WI38 (cell line): ENCODE results near the gene DVL1.

Source experiments
- H3K4me3 ChIP-seq: 2 replicates; pipeline ENCODE4 v1.5.1; 2011; ENCODE audit warnings: low read depth, mild to moderate bottlenecking, control low read depth, low read length
- CTCF ChIP-seq: IDR thresholded peaks from 2 replicates; pipeline ENCODE4 v1.5.1; 2012; ENCODE audit warnings: low read depth, mild to moderate bottlenecking, control low read depth, low read length

The DVL1 gene

DNA sequence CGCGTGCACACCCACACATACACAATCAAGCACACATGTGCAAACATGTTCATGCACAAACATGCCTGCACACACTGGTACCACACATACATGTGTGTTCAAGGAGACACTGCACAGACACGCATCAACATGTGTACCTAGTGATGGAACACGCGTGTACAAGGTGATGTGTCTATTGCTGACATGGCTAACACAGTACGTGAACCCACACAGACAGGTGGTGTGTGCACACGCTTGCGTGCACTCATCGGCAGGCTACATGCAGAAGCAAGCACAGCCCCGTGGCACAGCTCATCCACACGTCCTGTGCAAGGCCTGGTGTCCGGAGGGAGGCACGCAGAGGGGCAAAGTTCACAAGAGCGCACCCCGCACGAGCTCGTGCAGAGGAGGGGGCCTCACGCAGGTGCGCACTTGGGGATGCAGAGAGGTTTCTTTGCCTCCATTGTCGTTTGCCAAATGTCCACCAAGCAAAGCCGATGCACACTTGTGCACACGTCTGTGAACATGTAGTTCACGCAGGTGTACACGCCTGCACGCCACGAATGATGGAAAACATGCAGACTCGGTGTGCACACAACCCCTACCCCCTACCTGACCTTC lies 42.5 kb downstream of the DVL1 start:
- no peak for TF ChIP-seq CTCF

DNA sequence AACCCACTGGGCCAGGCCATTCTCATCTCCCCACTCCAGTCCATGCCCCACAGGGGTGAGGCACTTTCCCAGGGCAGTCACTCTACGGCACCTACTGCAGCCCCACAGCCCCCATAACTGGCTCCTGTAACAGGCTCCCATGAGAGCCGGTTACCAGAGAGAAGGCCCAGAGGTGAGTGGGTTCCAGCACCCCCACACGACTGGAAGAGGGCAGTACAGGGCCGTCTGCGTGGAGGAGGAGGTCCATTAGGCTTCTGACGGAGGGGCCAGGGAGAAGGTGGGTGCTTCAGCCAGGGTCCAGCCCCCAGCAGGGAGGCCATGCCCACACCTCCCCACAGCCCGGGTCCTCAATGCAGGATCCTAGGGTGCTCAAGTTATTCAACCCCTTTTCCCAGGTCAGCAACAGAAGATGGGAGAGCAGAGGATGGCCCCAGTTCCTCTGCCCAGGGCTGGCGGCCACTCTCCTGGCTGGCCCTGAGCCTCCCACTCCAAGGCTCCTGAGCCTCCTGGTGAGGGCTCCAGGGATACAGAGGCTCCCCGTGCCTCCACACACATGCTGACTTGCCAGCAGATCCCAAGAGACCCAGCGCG lies 43.1 kb downstream of the DVL1 start:
- H3K4me3 ChIP-seq: peak overlapping the region; percentile 87
- TF ChIP-seq CTCF: no peak

More for the DNA sequence above, 42.5 kb downstream of the DVL1 start:
- peak overlapping the region; percentile 87 for H3K4me3 ChIP-seq

DNA sequence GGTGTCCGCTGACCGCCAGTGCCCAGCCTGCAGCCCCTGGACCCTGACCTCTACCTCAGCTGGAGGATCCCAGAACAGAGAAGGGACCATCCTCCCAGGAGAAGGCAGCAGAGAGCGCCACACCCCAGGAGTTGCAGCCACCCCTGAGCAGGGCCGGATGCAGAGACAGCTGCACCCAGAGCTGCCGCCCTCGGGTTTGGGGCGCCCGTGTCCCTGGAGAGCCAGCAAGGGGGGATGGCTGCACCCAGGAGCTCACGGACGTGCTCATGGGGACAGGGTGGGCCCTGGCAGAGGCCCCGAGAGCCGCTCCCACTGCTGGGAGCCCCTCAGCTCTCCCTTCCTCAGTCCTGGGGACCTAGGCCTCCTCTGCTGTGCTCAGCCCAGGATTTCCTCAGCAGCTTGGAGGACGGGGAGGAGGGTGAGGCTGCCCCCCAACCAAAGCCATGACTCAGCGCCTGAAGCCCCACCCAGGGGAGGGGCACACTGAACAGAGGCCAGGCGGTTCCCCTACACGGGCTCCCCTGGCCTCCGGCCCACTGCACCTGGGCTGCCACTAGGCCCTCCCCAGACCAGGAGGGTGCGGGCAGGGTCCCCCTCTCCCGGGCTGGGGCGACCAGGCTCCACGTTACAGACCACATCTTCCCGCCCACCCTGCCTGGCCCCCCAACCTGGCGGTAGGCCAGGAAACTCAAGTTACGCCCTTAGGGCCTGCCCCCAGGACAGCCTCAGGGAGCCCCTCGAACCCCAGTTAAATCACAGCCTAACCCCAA lies 43.7 kb downstream of the DVL1 start:
- H3K4me3 ChIP-seq: peak overlapping the region; percentile 87

GRCh38 chr1:1304331-1305299 lies 44.6 kb downstream of the DVL1 start:
- no peak for TF ChIP-seq CTCF
- peak overlapping the region; percentile 87 for H3K4me3 ChIP-seq

More for the DNA sequence above, 43.7 kb downstream of the DVL1 start:
- TF ChIP-seq CTCF: no peak

- H3K4me3 ChIP-seq: no peak overlapping the region
- no peak for TF ChIP-seq CTCF
Measured at GRCh38 chr1:1303736-1304135, 45.5 kb downstream of the DVL1 start.

DNA sequence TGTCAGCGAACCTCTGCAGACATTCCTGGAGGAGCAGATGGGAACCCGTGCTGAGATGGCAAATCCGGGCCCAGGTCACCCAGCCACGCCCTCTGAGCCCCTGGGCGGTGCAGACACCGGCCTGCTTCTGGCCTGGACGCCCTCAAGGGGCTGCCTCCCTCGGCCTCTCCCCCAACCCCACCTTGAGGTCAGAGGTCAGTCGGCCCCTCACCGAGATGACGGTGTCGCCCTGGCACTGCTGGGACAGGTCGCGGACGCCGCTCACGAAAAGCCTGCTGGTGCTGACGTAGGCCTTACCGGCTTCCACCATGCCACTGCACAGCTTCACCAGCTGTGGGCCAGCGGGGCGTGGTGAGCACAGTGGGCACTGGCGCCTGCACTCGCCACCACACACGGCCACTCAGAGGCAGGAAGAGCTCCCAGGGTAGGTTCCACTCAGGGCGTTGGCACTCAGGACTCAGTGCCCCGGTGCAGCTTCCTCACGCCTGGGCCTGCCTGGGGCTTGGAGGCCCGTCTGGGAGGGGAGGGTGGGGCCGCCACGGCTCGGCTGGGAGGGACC lies 46.2 kb downstream of the DVL1 start:
- no peak overlapping the region for H3K4me3 ChIP-seq
- TF ChIP-seq CTCF: no peak
